Esophagus muscularis mucosa (tissue), 4 donors: ENCODE data around the gene RIN2. TPM values are rescaled to one million over a fixed set of nuclear protein-coding genes. Genes with fewer than 3 reads are reported as not detected.

Experiments
- DNase-seq: peaks from one replicate; pipeline ENCODE4 v3.0.0-alpha.2; 2017; ENCODE audit errors: extremely low spot score
- H3K27ac ChIP-seq, 4 donors: fragments of 200-600 bp; sonication (generic); replicated peaks in 1 of 4; 1 replicate in 3 of 4; 2 replicates in 1 of 4; pipeline ENCODE4 v1.5.1; 2016 to 2019; ENCODE audit warnings: mild to moderate bottlenecking in 1 of 4
- H3K27me3 ChIP-seq, 4 donors: fragments of 200-600 bp; sonication (generic); one replicate each; pipeline versions ENCODE4 v1.5.1 to v1.6.0; 2016 to 2019
- H3K36me3 ChIP-seq, 4 donors: fragments of 200-600 bp; sonication (generic); one replicate each; pipeline ENCODE4 v1.5.1; 2016 to 2019
- H3K4me1 ChIP-seq, 4 donors: fragments of 200-600 bp; sonication (generic); one replicate each; pipeline ENCODE4 v1.5.1; 2016 to 2019
- H3K4me3 ChIP-seq, 4 donors: fragments of 200-600 bp; sonication (generic); 1 replicate in 2 of 4; 2 replicates in 2 of 4; pipeline ENCODE4 v1.5.1; 2016 to 2019; ENCODE audit warnings: mild to moderate bottlenecking in 4 of 4, moderate library complexity in 1 of 4
- H3K9me3 ChIP-seq, 4 donors: fragments of 200-600 bp; sonication (generic); 1 replicate in 3 of 4; 2 replicates in 1 of 4; pipeline ENCODE4 v1.5.1; 2016 to 2019
- EP300 ChIP-seq: sonication (generic); formaldehyde crosslinking; IDR thresholded peaks from one replicate; pipeline ENCODE4 v1.6.1; 2017; ENCODE audit warnings: antibody characterized with exemption
- POLR2A ChIP-seq: fragments of 450-650 bp; IDR thresholded peaks from one replicate; pipeline ENCODE4 v1.6.1; 2017; ENCODE audit warnings: antibody characterized with exemption, moderate library complexity, mild to moderate bottlenecking, low read depth
- POLR2AphosphoS5 ChIP-seq, 2 donors: sonication (generic); formaldehyde crosslinking; IDR thresholded peaks; one replicate each; pipeline ENCODE4 v1.6.1; 2017; ENCODE audit warnings: antibody characterized with exemption in 2 of 2
- WGBS: methylation state at CpG from one replicate; pipeline ENCODE4 v1.1.5; 2018; 5-methylcytosine and 5-hydroxymethylcytosine counted together
- intact Hi-C: fragments of 100-400 bp; cut with DNase I; formaldehyde crosslinking; loops from one replicate; pipeline ENCODE4 v1.15.1; 2023
- total RNA-seq, 4 donors: library from RNA; depleted of rRNA; stranded (reverse); fragments of >200 nt; gene quantifications; one replicate each; pipeline versions ENCODE4 v1.1.0 to v1.2.1, GENCODE V29; 2016
- TF ChIP-seq, protein P1 (sequence below), 3 experiments: fragments of 200-600 bp in 2 of 3; fragments of 450-650 bp in 1 of 3; sonication (generic) in 2 of 3; IDR thresholded peaks; one replicate each; pipeline ENCODE4 v1.5.1; 2017 to 2019; ENCODE audit warnings: antibody characterized with exemption in 3 of 3, mild to moderate bottlenecking in 2 of 3, moderate library complexity in 1 of 3

Gene RIN2
- total RNA-seq, 4 donors from 2014 or later, result 49.8 to 65.1 (median 53.0) TPM

GRCh38 chr20:19781235-19781634 lies 23.2 kb downstream of the RIN2 start:
- H3K4me3 ChIP-seq, result no peak overlapping the region

DNA sequence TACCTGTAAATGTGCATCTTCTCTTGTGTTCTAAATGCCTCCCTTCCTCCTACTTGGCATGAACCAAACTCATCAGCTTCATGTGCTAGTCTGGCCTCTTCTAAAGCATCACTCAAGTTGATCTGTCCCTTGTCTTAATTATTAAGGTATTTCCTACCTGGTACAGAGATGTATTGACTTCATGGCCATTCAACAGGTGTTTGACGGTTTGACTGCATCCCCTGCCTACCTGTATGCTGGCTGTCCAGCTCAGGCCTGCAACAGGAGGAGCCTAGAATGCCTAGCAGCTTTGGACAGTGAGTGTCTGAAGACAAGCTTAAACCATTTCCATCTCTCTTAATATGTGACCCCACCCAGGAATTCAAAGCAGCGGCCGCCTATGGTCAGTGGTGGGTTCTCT lies 24.6 kb downstream of the RIN2 start:
- Histone ChIP-seq H3K27me3 (no peaks in the 10 kb centered on the region), H3K4me1 (peaks cover 31 to 49% (median 40%) of the 10 kb centered on the region in 4 donors), H3K4me3 (no peak overlapping the region), H3K27ac (no peak overlapping the region), H3K9me3 (no peaks in the 10 kb centered on the region), H3K36me3 (no peaks in the 10 kb centered on the region)
- WGBS, result 85% methylated on average over 3 of the region's 3 CpGs
- no peak for DNase-seq
- TF ChIP-seq EP300 (no peak), POLR2A (no peak), POLR2AphosphoS5 (IDR thresholded peaks at IDR 0.05) (no peak)
- TF ChIP-seq, protein P1, sequence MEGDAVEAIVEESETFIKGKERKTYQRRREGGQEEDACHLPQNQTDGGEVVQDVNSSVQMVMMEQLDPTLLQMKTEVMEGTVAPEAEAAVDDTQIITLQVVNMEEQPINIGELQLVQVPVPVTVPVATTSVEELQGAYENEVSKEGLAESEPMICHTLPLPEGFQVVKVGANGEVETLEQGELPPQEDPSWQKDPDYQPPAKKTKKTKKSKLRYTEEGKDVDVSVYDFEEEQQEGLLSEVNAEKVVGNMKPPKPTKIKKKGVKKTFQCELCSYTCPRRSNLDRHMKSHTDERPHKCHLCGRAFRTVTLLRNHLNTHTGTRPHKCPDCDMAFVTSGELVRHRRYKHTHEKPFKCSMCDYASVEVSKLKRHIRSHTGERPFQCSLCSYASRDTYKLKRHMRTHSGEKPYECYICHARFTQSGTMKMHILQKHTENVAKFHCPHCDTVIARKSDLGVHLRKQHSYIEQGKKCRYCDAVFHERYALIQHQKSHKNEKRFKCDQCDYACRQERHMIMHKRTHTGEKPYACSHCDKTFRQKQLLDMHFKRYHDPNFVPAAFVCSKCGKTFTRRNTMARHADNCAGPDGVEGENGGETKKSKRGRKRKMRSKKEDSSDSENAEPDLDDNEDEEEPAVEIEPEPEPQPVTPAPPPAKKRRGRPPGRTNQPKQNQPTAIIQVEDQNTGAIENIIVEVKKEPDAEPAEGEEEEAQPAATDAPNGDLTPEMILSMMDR (IDR thresholded peaks at IDR 0.05), result no peak
- intact Hi-C loops, result loop anchor here (5.0 to 10.0 kb wide), 2 partner anchors 90 to 102 kb away; no protein-coding TSS in a partner anchor

More at GRCh38 chr20:19781235-19781634, 23.2 kb downstream of the RIN2 start:
- no peak overlapping the region for H3K27ac ChIP-seq
- intact Hi-C loops, result loop anchor here (5.0 to 10.0 kb wide), 2 partner anchors 89 to 104 kb away; no protein-coding TSS in a partner anchor
- WGBS, result 92% methylated on average over 7 of the region's 7 CpGs
- TF ChIP-seq POLR2A (no peak), POLR2AphosphoS5 (IDR thresholded peaks at IDR 0.05) (no peak), EP300 (no peak)
- TF ChIP-seq, protein P1 (IDR thresholded peaks at IDR 0.05), result no peak
- no peak for DNase-seq
- H3K27me3 ChIP-seq, result no peaks in the 10 kb centered on the region
- no peaks in the 10 kb centered on the region for H3K36me3 ChIP-seq
- H3K9me3 ChIP-seq, result no peaks in the 10 kb centered on the region
- peaks cover 37 to 55% (median 44%) of the 10 kb centered on the region in 4 donors for H3K4me1 ChIP-seq

GRCh38 chr20:19783966-19784401 lies 25.9 kb downstream of the RIN2 start:
- Histone ChIP-seq H3K27me3 (no peaks in the 10 kb centered on the region), H3K4me3 (no peak overlapping the region), H3K9me3 (peaks cover 0 to 7% (median 0%) of the 10 kb centered on the region in 4 donors), H3K27ac (peak overlapping the region in 1 of 4 donors; percentile 16), H3K4me1 (peaks cover 30 to 36% (median 33%) of the 10 kb centered on the region in 4 donors), H3K36me3 (no peaks in the 10 kb centered on the region)
- intact Hi-C loops, result loop anchor here (5.0 to 10.0 kb wide), 2 partner anchors 92 to 101 kb away; no protein-coding TSS in a partner anchor
- no peak for DNase-seq
- TF ChIP-seq POLR2AphosphoS5 (IDR thresholded peaks at IDR 0.05) (no peak), EP300 (no peak), POLR2A (no peak)
- TF ChIP-seq, protein P1 (IDR thresholded peaks at IDR 0.05), result no peak
- WGBS, result 72% methylated on average over 2 of the region's 7 CpGs

GRCh38 chr20:19784511-19785172 lies 26.6 kb downstream of the RIN2 start:
- Histone ChIP-seq H3K27me3 (no peaks in the 10 kb centered on the region), H3K9me3 (peaks cover 0 to 9% (median 0%) of the 10 kb centered on the region in 4 donors), H3K4me1 (peaks cover 30 to 34% (median 33%) of the 10 kb centered on the region in 4 donors), H3K4me3 (peak overlapping the region in 1 of 4 donors; percentile 3), H3K27ac (peak overlapping the region; percentile 1 to 57 (median 48)), H3K36me3 (no peaks in the 10 kb centered on the region)
- intact Hi-C loops, result loop anchor here (1.0 to 10.0 kb wide), 3 partner anchors 92 to 211 kb away; no protein-coding TSS in a partner anchor
- TF ChIP-seq, protein P1 (IDR thresholded peaks at IDR 0.05), result peak; percentile 79 to 86 (median 85)
- TF ChIP-seq POLR2A, result no peak
- DNase-seq, result no peak
- WGBS, result 22% methylated on average over 11 of the region's 11 CpGs
